ENCODE results near the gene CHCHD6. TPM values are rescaled to one million over a fixed set of nuclear protein-coding genes. Genes with fewer than 3 reads are reported as not detected.

The CHCHD6 gene
- total RNA-seq, 3 donors from 2014 or later (not counting 1 experiment from before 2014, with no cell fraction given), result 5.3 to 9.9 (median 8.3) TPM

DNA sequence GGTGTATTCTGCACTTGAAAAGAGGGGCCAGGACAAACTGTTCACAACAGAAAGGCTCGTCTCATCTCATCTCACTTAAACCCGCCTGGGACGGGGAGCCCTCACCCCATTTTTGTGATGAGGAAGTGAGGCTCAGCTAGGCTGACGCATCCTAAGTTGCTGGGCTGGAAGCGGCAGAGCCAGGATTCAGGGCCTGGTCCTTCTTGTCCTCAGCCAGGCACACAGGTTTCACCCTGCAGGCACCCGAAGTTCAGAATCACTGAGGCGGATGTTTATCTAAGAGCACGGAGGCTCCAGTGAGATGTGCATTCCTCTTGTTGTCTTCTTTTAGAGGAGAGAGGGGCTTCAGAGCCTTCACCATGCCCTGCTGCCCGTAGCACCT lies 227.8 kb downstream of the CHCHD6 start:
- H3K4me3 ChIP-seq (ENCODE audit: low read length), result no peak overlapping the region
- intact Hi-C loops (cut with micrococcal nuclease), result no loop called here
- Mint-ChIP-seq H3K9me3 (no peaks in the 10 kb centered on the region), H3K4me3 (no peak overlapping the region), H3K36me3 (no peaks in the 10 kb centered on the region), H3K27me3 (ENCODE audit: low read depth in 2 of 2) (peaks cover 12 to 34% of the 10 kb centered on the region in 2 donors), H3K4me1 (peaks cover 0 to 7% of the 10 kb centered on the region in 2 donors), H3K27ac (no peak overlapping the region)
- no peak for DNase-seq
- no peak for ATAC-seq
- H3K36me3 ChIP-seq (ENCODE audit: control insufficient read depth, insufficient read depth, low read length), result no peaks in the 10 kb centered on the region
- no peaks in the 10 kb centered on the region for H3K4me1 ChIP-seq (ENCODE audit: control insufficient read depth, insufficient read depth, low read length)
- TF ChIP-seq CTCF (IDR thresholded peaks at IDR 0.05), result no peak
- WGBS (ENCODE audit: insufficient coverage), result 97% methylated on average over 9 of the region's 9 CpGs
- H3K27ac ChIP-seq (ENCODE audit: low read length), result no peak overlapping the region
- no peaks in the 10 kb centered on the region for H3K27me3 ChIP-seq (ENCODE audit: control insufficient read depth, insufficient read depth, low read length)
- no peaks in the 10 kb centered on the region for H3K9me3 ChIP-seq (ENCODE audit: control insufficient read depth, insufficient read depth, low read length)

DNA sequence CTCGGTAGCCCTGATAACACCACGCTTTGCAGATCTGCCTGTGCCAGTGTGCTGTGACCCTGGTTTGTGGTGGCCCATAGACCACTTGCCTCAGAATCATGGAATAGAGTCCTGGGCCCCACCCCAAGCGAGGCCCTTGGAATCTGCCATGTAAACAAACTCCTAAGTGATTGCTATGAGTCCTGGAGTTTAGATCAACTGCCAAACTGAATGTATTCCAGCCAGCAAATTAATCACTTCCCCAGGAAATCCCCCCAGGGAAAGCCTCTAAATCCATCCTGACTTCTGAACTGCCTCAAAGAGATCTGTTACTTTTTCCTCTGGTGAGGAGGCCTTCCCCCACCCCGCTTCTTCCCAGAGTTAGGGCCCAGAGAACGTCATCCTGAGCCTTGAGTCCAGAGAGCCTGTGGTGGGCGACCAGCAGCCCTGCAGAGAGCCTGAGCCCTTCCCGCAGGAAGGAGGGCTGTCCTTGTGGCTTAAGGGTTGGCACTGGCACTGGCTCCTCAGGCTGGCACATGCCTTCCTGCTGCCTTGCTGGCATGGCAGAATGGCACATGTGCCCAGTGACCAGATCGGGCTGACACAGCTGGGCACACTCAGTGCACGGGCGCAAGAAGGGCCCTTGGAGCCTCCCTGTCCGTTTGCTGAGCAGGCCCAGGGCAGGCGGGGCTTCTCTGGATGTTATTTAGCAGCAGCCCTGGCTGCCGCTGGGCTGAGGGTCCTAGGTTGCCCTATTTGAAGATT lies 228.3 kb downstream of the CHCHD6 start:
- Histone ChIP-seq H3K9me3 (ENCODE audit: control insufficient read depth, insufficient read depth, low read length) (no peaks in the 10 kb centered on the region), H3K27me3 (ENCODE audit: control insufficient read depth, insufficient read depth, low read length) (no peaks in the 10 kb centered on the region), H3K4me3 (ENCODE audit: low read length) (no peak overlapping the region), H3K27ac (ENCODE audit: low read length) (no peak overlapping the region), H3K36me3 (ENCODE audit: control insufficient read depth, insufficient read depth, low read length) (no peaks in the 10 kb centered on the region), H3K4me1 (ENCODE audit: control insufficient read depth, insufficient read depth, low read length) (no peaks in the 10 kb centered on the region)
- no peak for ATAC-seq
- Mint-ChIP-seq H3K27me3 (ENCODE audit: low read depth in 2 of 2) (peaks cover 10 to 35% of the 10 kb centered on the region in 2 donors), H3K27ac (no peak overlapping the region), H3K9me3 (no peaks in the 10 kb centered on the region), H3K4me1 (peaks cover 0 to 10% of the 10 kb centered on the region in 2 donors), H3K4me3 (no peak overlapping the region), H3K36me3 (no peaks in the 10 kb centered on the region)
- intact Hi-C loops (cut with micrococcal nuclease), result no loop called here
- TF ChIP-seq CTCF (IDR thresholded peaks at IDR 0.05), result no peak
- WGBS (ENCODE audit: insufficient coverage), result 97% methylated on average over 13 of the region's 13 CpGs
- DNase-seq, result no peak

- Mint-ChIP-seq H3K9me3 (no peaks in the 10 kb centered on the region), H3K4me3 (no peak overlapping the region), H3K36me3 (no peaks in the 10 kb centered on the region), H3K27me3 (ENCODE audit: low read depth in 2 of 2) (peaks cover 8 to 29% of the 10 kb centered on the region in 2 donors), H3K27ac (no peak overlapping the region), H3K4me1 (peaks cover 0 to 10% of the 10 kb centered on the region in 2 donors)
- no peaks in the 10 kb centered on the region for H3K36me3 ChIP-seq (ENCODE audit: control insufficient read depth, insufficient read depth, low read length)
- ATAC-seq (no peak), DNase-seq (no peak)
- no peaks in the 10 kb centered on the region for H3K27me3 ChIP-seq (ENCODE audit: control insufficient read depth, insufficient read depth, low read length)
- no peak for TF ChIP-seq CTCF (IDR thresholded peaks at IDR 0.05)
- no peak overlapping the region for H3K4me3 ChIP-seq (ENCODE audit: low read length)
- intact Hi-C loops (cut with micrococcal nuclease), result no loop called here
- H3K4me1 ChIP-seq (ENCODE audit: control insufficient read depth, insufficient read depth, low read length), result no peaks in the 10 kb centered on the region
- no peak overlapping the region for H3K27ac ChIP-seq (ENCODE audit: low read length)
- WGBS (ENCODE audit: insufficient coverage), result 62% methylated on average over 4 of the region's 4 CpGs
- no peaks in the 10 kb centered on the region for H3K9me3 ChIP-seq (ENCODE audit: control insufficient read depth, insufficient read depth, low read length)
Observed at GRCh38 chr3:126934031-126934531, 230.0 kb downstream of the CHCHD6 start.
